Measurements from ENCODE around the gene SLC9A7.

The SLC9A7 gene

DNA sequence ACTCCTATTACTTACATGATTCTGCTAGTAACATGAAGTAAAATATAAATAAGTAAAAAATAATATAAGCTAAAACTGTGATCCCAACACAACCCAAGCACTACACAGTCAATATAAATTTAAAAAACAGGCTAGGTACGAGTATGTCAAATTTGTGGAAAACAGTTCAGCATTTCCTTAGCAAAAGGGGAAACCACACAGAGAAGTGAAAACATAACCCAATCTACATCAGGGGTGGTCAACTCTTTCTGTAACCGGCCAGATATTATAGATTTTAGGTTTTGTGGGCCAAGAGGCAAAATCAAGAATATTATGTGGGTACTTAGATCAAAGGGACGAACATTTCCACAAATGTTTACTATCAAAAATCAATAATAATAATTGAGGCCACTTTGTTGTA, 115.3 kb downstream of the SLC9A7 start:
- TF ChIP-seq, protein P1, sequence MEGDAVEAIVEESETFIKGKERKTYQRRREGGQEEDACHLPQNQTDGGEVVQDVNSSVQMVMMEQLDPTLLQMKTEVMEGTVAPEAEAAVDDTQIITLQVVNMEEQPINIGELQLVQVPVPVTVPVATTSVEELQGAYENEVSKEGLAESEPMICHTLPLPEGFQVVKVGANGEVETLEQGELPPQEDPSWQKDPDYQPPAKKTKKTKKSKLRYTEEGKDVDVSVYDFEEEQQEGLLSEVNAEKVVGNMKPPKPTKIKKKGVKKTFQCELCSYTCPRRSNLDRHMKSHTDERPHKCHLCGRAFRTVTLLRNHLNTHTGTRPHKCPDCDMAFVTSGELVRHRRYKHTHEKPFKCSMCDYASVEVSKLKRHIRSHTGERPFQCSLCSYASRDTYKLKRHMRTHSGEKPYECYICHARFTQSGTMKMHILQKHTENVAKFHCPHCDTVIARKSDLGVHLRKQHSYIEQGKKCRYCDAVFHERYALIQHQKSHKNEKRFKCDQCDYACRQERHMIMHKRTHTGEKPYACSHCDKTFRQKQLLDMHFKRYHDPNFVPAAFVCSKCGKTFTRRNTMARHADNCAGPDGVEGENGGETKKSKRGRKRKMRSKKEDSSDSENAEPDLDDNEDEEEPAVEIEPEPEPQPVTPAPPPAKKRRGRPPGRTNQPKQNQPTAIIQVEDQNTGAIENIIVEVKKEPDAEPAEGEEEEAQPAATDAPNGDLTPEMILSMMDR (IDR thresholded peaks at IDR 0.05) = no peak
- Histone ChIP-seq H3K9me3 (no peaks in the 10 kb centered on the region), H3K36me3 (no peaks in the 10 kb centered on the region), H3K27me3 (no peaks in the 10 kb centered on the region), H3K4me3 (no peak overlapping the region), H3K27ac (no peak overlapping the region), H3K4me1 (no peaks in the 10 kb centered on the region)
- DNase-seq = no peak
- intact Hi-C loops (cut with DNase I; ENCODE audit: low total_unique reads) = loop anchor here (10.0 kb wide), 1 partner anchor 79 kb away; no protein-coding TSS in a partner anchor

- Histone ChIP-seq H3K27me3 (no peaks in the 10 kb centered on the region), H3K4me1 (no peaks in the 10 kb centered on the region), H3K36me3 (no peaks in the 10 kb centered on the region), H3K4me3 (no peak overlapping the region), H3K27ac (no peak overlapping the region), H3K9me3 (no peaks in the 10 kb centered on the region)
- no peak for DNase-seq
- TF ChIP-seq, protein P1 (IDR thresholded peaks at IDR 0.05) = peak; percentile 42 to 50
- intact Hi-C loops (cut with DNase I; ENCODE audit: low total_unique reads) = loop anchor here (10.0 kb wide), 1 partner anchor 77 kb away; no protein-coding TSS in a partner anchor
These were observed 116.8 kb downstream of the SLC9A7 start for GRCh38 chrX:46642145-46642544.

- Histone ChIP-seq H3K9me3 (no peaks in the 10 kb centered on the region), H3K27me3 (no peaks in the 10 kb centered on the region), H3K27ac (no peak overlapping the region), H3K4me1 (no peaks in the 10 kb centered on the region), H3K4me3 (no peak overlapping the region), H3K36me3 (no peaks in the 10 kb centered on the region)
- intact Hi-C loops (cut with DNase I; ENCODE audit: low total_unique reads) = no loop called here
- no peak for DNase-seq
- TF ChIP-seq, protein P1 (IDR thresholded peaks at IDR 0.05) = no peak
These were observed 121.0 kb downstream of the SLC9A7 start for GRCh38 chrX:46637938-46638337.

- no peak overlapping the region for H3K4me3 ChIP-seq
- intact Hi-C loops (cut with DNase I; ENCODE audit: low total_unique reads) = no loop called here
- TF ChIP-seq, protein P1 (IDR thresholded peaks at IDR 0.05) = no peak
- H3K27me3 ChIP-seq = no peaks in the 10 kb centered on the region
- H3K27ac ChIP-seq = no peak overlapping the region
- no peak for DNase-seq
- H3K9me3 ChIP-seq = no peaks in the 10 kb centered on the region
- H3K4me1 ChIP-seq = no peaks in the 10 kb centered on the region
- H3K36me3 ChIP-seq = no peaks in the 10 kb centered on the region
These were observed 122.7 kb downstream of the SLC9A7 start for GRCh38 chrX:46636223-46636622.

- intact Hi-C loops (cut with DNase I; ENCODE audit: low total_unique reads) = no loop called here
- TF ChIP-seq, protein P1 (IDR thresholded peaks at IDR 0.05) = no peak
These were observed 123.7 kb downstream of the SLC9A7 start for GRCh38 chrX:46635186-46635585.

DNA sequence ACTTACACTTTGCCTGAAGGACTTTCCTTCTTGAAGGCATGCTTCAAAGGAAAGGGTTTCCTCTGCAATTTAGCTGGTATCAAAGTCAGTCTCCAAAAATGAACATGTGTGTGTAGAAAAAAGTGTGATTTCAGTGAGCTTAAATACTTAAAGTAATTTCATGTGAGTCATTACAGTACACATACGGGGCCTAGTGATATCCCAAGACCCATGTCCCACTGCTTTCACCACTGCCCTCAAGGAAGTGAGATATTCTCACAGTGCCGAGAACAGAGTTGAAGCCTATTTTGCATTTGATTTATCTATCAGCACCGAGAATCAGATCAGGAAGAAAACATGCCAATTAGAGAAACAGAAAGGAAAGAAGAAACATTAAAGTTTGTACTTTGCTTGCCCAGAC, 124.3 kb downstream of the SLC9A7 start:
- TF ChIP-seq, protein P1 (IDR thresholded peaks at IDR 0.05) = no peak
- Histone ChIP-seq H3K9me3 (no peaks in the 10 kb centered on the region), H3K4me3 (no peak overlapping the region), H3K4me1 (no peaks in the 10 kb centered on the region), H3K27me3 (no peaks in the 10 kb centered on the region), H3K27ac (no peak overlapping the region), H3K36me3 (no peaks in the 10 kb centered on the region)
- intact Hi-C loops (cut with DNase I; ENCODE audit: low total_unique reads) = no loop called here
- DNase-seq = no peak

More at GRCh38 chrX:46635186-46635585, 123.7 kb downstream of the SLC9A7 start:
- Histone ChIP-seq H3K27ac (no peak overlapping the region), H3K4me1 (no peaks in the 10 kb centered on the region), H3K4me3 (no peak overlapping the region), H3K36me3 (no peaks in the 10 kb centered on the region), H3K9me3 (no peaks in the 10 kb centered on the region), H3K27me3 (no peaks in the 10 kb centered on the region)
- DNase-seq = no peak
